GM18507 (cell line): Measurements from ENCODE around the gene LBX1.
"Not testable (repeated sequence)": the region's sequence is repeated elsewhere in the genome, so short reads cannot be mapped to it uniquely, and the experiment has no call there.

Experiments
- DNase-seq: peaks from one replicate; pipeline ENCODE4 v3.0.0; 2011; ENCODE audit warnings: low read depth; ENCODE audit not compliant: insufficient read length; ENCODE audit errors: extremely low spot score
- FAIRE-seq: peaks from 2 replicates; lab custom pipeline; 2011; peaks lifted over from hg19 to GRCh38; lab: Jason Lieb, UNC

Gene LBX1

DNA sequence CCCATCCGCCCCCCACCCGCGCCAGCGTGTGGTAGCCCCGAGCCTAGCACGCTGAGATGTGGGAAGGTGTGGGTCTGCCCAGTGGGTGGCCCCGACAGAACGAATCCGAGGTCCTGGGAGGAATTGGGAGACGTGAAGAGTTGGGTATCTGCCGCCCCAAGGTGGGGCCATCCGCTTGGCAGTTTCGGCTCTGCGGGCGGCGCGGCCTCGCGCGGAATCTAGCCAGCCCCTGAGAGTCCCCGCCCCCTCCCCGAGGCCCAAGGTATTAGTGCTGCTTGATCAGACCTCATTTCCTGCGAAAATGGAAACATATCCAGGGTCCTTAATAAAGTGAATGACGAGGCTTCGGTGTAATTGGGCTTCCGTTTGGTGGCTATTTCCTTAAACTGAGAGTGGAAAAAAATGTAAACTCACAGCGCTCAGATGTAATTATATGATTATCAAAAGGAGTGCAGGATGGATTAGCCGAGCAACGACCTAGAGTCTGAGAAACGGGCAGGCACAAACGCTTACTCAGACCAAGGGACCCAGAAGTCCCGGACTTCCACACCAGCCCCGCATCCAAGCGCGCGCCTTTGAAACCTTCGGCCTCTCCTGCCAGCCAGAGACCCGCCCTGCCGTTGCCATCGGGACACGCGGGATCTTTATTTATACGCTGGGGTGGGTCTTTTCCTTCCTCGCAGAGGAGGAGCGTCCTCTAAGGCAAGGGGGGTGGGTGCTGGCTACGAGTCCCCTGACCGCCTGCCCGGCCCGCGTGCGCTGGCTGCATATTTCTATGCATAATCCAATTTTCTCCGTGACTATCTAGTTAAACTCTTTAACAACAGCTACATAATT is 12.8 kb downstream of the LBX1 start:
- DNase-seq (no peak), FAIRE-seq (no peak)

DNA sequence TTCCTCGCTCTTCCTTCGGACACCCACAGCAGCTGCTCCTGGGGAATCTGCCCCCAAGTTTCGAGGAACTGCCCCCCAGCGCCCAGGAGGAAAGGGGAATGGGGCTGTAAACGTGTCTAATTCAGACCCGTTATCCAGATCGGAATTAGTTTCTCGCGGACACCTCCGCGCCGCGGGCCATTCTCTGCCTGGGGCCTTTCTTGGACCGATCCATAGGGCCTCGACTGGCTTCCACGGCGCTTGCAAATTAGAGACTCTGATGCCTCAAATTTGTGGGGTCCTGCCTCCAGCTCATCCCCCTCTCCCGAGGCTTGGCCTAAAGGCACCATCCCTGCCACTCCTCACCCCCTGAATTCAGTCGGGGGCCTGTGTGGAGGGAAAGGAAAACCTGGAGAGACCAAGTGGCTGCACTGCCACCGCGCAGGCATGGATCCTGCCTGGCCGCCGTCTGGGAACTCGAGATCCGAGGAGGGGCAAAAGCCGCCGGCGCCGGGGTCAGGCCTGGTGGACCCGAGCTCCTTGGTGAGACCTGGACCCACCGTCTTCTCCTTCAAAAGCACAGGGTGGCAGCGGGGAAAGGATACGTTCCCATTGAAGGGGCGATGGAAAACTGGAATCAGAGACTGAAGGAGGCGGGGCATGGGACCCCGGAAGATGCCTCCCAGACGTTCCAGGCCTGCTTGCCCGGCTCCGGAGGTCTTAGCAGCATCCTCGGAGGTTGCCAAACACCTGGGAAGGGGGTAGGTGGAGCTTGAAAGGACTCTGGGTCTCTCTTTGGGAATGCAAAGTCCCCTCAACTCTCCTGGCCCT is 13.7 kb downstream of the LBX1 start:
- FAIRE-seq (no peak), DNase-seq (no peak)

DNA sequence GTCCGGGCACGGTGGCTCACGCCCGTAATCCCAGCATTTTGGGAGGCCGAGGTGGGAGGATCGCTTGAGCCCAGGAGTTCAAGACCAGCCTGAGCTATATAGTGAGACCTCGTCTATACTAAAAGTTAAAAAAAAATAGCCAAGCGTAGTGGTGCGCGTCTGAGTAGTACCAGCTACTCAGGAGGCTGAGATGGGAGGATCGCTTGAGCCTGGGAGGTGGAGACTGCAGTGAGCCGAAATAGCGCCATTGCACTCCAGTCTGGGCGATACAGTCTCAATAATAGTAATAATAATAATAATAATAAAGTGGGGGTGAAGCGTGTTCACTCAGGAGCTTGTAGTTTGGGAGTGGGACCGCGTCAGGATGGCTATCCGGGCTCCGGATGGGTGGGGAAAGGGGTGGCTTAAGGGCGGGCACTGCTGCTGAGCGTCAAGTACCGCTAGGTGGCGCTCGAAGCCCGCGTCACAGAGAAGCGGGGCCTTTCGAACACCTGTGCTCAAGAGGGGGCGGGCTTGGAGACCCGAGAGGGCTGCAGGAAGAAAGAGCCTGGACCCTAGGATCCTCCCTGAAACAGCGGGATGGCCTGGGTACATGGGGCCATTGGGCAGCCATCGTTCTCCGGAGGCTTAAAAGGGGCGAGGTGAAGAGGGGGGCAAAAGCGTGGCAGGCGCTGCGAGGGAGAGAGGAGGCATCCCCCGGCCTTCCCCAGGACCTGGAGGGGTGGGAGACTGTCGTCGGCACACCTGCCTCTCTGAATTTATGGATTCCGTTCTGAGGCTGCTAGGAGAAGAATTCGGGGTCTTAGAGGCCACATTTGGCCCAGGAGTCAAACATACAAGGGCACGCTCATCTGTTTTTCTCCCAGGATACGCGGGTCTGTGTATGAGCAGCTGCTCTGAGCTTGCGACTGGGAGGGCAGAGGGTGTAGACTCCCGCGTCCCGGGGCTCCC is 14.5 kb downstream of the LBX1 start:
- FAIRE-seq = peak; percentile 70
- peak; percentile 50 for DNase-seq

DNA sequence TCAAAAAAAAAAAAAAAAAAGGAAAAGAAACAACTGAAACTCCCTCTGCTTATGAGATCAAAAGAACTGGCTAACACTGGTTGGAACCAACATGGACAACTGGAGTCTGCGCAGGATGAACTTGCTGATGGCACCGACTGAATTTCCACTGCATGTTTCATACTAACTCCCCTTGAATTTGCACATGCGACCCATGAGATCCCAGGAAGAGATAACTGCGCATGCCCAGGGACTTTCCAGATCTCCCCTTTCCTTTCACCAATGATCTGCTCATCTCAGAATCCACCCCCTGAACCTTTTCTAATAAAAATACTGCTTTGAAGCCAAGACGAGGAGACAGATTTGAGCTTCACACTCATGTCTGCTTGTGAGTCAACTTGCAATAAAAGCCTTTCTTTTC is 20.7 kb downstream of the LBX1 start:
- FAIRE-seq (no peak), DNase-seq (no peak)

DNA sequence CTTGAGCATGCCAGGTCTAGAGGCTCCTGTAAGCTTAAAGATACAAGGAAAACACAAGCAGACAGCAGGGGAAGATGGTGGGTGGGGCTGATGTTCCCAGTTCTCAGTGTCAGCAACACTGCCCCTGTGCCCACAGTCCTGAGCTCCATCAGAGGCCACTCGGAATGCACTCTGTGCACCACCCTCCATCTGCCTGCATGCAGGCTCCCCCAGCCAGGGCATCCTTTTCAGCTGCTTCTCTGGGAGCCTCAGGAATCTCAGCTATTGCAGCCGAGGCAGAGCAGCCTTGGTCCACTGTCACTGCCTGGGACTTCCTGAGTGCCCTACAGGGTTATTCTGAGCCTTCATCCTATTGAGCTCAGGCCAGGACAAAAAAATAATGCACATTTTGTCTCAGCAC is 22.2 kb downstream of the LBX1 start:
- DNase-seq = no peak
- FAIRE-seq = no peak

DNA sequence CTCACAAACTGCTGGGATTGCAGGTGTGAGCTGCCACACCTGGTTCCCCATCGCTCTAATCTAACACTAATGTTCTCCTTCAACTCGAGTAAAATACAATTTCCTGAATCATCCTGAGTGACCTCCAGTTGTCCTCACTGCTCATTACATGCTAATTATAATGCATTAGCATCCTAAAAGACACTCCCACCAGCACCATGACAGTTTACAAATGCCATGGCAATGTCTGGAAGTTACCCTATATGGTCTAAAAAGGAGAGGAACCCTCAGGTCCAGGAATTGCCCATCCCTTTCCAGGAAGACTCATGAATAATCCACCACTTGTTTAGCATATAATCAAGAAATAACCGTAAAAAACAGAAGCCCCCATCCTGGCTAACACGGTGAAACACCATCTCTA is 26.6 kb downstream of the LBX1 start:
- not testable (repeated sequence) for FAIRE-seq, DNase-seq

DNA sequence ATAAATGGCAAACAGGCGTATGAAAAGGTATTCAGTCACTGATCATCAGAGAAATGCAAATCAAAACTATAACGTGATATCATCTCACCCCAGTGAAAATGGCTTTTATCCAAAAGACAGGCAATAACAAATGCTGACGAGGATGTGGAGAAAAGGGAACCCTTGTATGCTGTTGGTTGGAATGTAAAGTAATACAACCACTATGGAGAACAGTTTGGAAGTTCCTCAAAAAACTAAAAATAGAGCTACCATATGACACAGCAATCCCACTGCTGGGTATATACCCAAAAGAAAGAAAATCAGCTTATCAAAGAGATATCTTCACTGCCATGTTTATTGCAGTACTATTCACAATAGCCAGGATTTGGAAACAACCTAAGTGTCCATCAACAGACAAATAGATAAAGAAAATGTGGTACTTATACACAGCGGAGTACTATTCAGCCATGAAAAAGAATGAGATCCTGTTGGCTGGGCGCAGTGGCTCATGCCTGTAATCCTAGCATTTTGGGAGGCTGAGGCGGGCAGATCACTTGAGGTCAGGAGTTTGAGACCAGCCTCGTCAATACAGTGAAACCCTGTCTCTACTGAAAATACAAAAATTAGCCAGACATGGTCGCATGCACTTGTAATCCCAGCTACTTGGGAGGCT is 30.8 kb downstream of the LBX1 start:
- not testable (repeated sequence) for FAIRE-seq

DNA sequence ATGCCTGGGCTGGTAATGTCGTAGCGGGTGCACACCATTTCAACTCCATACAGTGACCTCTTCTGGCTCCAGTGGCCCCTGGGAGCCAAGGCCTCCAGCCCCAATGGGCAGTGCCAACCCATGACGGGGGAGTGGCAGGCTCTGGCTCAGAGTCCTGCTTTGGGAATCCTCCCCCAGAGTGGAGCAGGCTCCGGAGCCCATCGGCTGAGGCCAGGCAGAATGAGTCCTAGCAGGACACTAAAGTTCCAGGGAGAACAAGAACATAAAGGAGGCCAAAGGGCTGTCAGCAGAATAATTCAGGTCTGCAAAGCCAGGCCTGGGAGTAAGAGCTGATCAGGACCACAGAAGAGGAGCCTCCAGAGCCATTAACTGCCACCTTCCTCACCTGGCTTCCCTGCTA is 33.3 kb downstream of the LBX1 start:
- DNase-seq (no peak), FAIRE-seq (no peak)

More for the DNA sequence above, 30.8 kb downstream of the LBX1 start:
- not testable (repeated sequence) for DNase-seq

DNA sequence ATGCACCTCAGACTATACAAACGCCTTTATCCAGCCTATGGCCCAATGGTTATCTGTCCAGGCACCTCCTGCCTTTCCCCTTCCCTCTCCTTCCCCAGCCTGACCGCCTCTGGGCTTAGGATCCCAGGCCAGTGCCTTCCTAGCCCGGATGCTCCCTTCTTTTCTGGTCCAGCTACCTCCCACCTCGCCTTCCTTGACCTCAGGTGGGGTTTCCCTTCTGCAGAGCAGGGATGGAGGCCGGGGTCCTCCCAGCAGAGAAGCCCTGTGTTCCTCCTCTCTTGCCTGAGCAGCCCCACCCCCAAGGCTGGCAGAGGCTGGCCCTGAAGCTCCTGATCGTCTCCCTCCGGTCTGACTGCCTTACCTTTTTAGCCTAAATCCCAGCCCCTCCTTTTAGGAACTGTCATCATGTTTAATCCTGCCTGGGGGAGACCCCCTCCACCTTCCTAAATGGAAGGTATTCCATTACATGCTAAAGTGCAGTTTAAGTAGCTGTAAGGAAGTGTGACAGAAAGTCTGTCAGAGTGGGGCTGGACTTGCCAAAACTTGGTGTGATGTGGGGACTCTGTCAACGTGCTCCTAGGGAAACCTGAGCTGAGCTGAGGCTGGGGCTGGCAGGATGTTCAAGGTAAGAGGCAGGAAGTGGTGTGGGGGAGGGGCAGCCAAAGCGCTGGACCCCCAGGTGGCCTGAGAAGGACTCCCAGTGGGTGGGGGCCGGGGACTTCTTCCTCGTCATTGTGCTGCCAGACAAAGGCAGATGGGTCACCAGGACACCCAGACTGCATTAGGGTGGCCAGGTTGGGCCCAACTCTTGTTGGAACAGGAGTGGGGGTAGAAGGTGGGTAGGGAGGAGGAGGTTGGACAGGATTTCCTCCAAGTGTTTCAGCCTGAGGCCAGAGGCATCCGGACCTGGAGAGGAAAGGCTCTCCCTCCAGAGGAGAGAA is 39.5 kb downstream of the LBX1 start:
- FAIRE-seq (no peak), DNase-seq (no peak)

DNA sequence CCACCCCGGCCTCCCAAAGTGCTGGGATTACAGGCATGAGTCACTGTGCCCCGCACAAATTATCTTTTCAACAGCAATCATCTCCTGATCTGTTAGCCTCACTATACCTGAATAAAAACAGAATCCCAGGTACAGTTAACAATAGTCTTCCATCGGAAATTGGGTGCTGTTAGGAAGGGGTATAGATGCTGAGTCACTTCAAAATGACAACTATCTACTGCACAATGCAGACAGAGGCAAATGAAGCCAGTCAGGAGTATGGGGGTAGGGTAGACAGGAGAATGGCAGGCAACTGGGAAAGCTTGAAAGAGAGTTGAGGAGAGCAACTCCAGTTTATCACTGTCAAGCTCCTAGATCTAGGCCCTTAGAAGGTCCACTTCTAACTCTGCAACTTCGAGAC is 40.3 kb downstream of the LBX1 start:
- no peak for DNase-seq
- FAIRE-seq = no peak

DNA sequence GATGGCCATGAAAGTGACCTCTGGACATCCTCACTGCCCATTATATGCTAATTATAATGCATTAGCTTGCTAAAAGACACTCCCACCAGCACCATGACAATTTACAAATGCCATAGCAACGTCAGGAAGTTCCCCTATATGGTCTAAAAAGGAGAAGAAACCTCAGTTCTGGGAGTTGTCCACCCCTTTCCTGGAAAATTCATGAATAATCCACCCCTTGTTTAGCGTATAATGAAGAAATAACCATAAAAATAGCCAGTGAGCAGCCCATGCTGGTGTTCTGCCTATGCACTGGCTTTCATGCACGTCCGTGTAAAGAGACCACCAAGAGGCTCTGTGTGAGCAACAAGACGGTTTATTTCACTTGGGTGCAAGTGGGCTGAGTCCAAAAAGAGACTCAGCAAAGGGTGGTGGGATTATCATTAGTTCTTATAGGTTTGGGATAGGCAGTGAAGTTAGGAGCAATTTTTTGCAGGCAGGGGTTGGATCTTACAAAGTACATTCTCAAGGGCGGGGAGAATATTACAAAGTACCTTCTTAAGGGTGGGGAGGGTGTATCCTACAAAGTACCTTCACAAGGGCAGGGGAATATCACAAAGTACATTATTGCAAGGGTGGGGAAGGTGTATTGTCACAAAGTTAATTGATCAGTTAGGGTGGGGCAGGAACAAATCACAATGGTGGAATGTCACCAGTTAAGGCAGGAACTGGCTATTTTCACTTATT is 45.6 kb downstream of the LBX1 start:
- DNase-seq (no peak), FAIRE-seq (no peak)

DNA sequence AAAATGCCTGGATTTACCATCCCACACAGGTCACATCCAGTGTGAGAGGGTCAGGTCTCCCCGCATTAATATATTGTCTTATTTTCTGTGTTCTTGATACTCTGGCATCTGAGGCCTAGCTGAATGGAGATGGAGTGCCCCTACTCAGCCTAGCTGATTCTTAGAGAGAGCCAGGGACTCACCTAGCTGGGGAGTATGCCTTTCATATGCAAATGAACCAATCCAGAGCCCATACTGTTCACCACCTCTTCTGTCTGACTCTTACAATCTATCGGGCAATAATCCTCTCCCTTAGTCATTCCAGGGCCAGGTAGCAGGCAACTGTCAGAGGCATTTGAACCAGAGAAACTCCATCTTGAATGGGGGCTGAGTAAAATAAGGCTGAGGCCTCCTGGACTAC is 46.3 kb downstream of the LBX1 start:
- no peak for FAIRE-seq
- DNase-seq = no peak
